Measurements from ENCODE around the gene OR13C9. TPM values are rescaled to one million over a fixed set of nuclear protein-coding genes. Genes with fewer than 3 reads are reported as not detected.
"Not testable (repeated sequence)": the region's sequence is repeated elsewhere in the genome, so short reads cannot be mapped to it uniquely, and the experiment has no call there.

The OR13C9 gene
- total RNA-seq, 4 donors from 2014 or later: not detected

GRCh38 chr9:104611213-104611612 is 6.8 kb downstream of the OR13C9 start:
- DNase-seq (ENCODE audit: extremely low spot score): no peak
- no peaks in the 10 kb centered on the region for H3K27me3 ChIP-seq
- TF ChIP-seq POLR2AphosphoS5 (IDR thresholded peaks at IDR 0.05) (no peak), CTCF (IDR thresholded peaks at IDR 0.05) (no peak), POLR2A (IDR thresholded peaks at IDR 0.05; ENCODE audit: low read depth) (no peak), EP300 (IDR thresholded peaks at IDR 0.05) (no peak)
- WGBS: 78% methylated on average over 2 of the region's 2 CpGs
- no peak overlapping the region for H3K27ac ChIP-seq (replicated peaks in 1 of 4)
- intact Hi-C loops (cut with DNase I): no loop called here
- H3K4me1 ChIP-seq: no peaks in the 10 kb centered on the region
- H3K36me3 ChIP-seq: no peaks in the 10 kb centered on the region
- H3K9me3 ChIP-seq: peaks cover 0 to 4% (median 0%) of the 10 kb centered on the region in 4 donors
- H3K4me3 ChIP-seq: no peak overlapping the region

GRCh38 chr9:104608336-104608735 is 9.7 kb downstream of the OR13C9 start:
- Histone ChIP-seq H3K36me3 (no peaks in the 10 kb centered on the region), H3K27me3 (no peaks in the 10 kb centered on the region), H3K4me3 (no peak overlapping the region), H3K4me1 (no peaks in the 10 kb centered on the region), H3K27ac (replicated peaks in 1 of 4) (no peak overlapping the region), H3K9me3 (no peaks in the 10 kb centered on the region)
- intact Hi-C loops (cut with DNase I): no loop called here
- 21% methylated on average over 1 of the region's 1 CpG for WGBS
- DNase-seq (ENCODE audit: extremely low spot score): no peak
- TF ChIP-seq POLR2AphosphoS5 (IDR thresholded peaks at IDR 0.05) (no peak), CTCF (IDR thresholded peaks at IDR 0.05) (no peak), EP300 (IDR thresholded peaks at IDR 0.05) (no peak), POLR2A (IDR thresholded peaks at IDR 0.05; ENCODE audit: low read depth) (no peak)

- intact Hi-C loops (cut with DNase I): no loop called here
- DNase-seq (ENCODE audit: extremely low spot score): no peak
- no peaks in the 10 kb centered on the region for H3K36me3 ChIP-seq
- H3K4me3 ChIP-seq: no peak overlapping the region
- no peaks in the 10 kb centered on the region for H3K9me3 ChIP-seq
- H3K27me3 ChIP-seq: no peaks in the 10 kb centered on the region
- TF ChIP-seq CTCF (IDR thresholded peaks at IDR 0.05) (no peak), POLR2A (IDR thresholded peaks at IDR 0.05; ENCODE audit: low read depth) (no peak), EP300 (IDR thresholded peaks at IDR 0.05) (no peak), POLR2AphosphoS5 (IDR thresholded peaks at IDR 0.05) (no peak)
- no peaks in the 10 kb centered on the region for H3K4me1 ChIP-seq
- WGBS: 69% methylated on average over 2 of the region's 2 CpGs
- no peak overlapping the region for H3K27ac ChIP-seq (replicated peaks in 1 of 4)
Observed at GRCh38 chr9:104606152-104606551, 11.9 kb downstream of the OR13C9 start.

- DNase-seq (ENCODE audit: extremely low spot score); H3K4me1 ChIP-seq; H3K27me3 ChIP-seq; intact Hi-C loops (cut with DNase I); H3K27ac ChIP-seq (replicated peaks in 1 of 4); H3K9me3 ChIP-seq; H3K36me3 ChIP-seq; H3K4me3 ChIP-seq: not testable (repeated sequence)
- WGBS: 71% methylated on average over 1 of the region's 1 CpG
Observed at GRCh38 chr9:104605527-104605926, 12.5 kb downstream of the OR13C9 start, which contains the start of gene OR13C2. TSS of gene OR13C2 (minus strand) at chr9:104605627. CDS start at chr9:104605627, 0 bp downstream.

- Histone ChIP-seq H3K36me3 (no peaks in the 10 kb centered on the region), H3K27me3 (no peaks in the 10 kb centered on the region), H3K9me3 (no peaks in the 10 kb centered on the region), H3K27ac (replicated peaks in 1 of 4) (no peak overlapping the region), H3K4me1 (no peaks in the 10 kb centered on the region), H3K4me3 (no peak overlapping the region)
- no peak for TF ChIP-seq EP300 (IDR thresholded peaks at IDR 0.05)
- 73% methylated on average over 3 of the region's 3 CpGs for WGBS
- intact Hi-C loops (cut with DNase I): no loop called here
- no peak for DNase-seq (ENCODE audit: extremely low spot score)
Observed at GRCh38 chr9:104604801-104605200, 13.2 kb downstream of the OR13C9 start.

GRCh38 chr9:104599313-104599712 is 18.7 kb downstream of the OR13C9 start, which contains the start of gene OR13C5:
TSS of gene OR13C5 (minus strand) at chr9:104599413. CDS start at chr9:104599413, 0 bp downstream.
- intact Hi-C loops (cut with DNase I); H3K4me1 ChIP-seq; H3K27ac ChIP-seq (replicated peaks in 1 of 4); H3K36me3 ChIP-seq; H3K27me3 ChIP-seq; DNase-seq (ENCODE audit: extremely low spot score); H3K9me3 ChIP-seq; H3K4me3 ChIP-seq: not testable (repeated sequence)

- DNase-seq (ENCODE audit: extremely low spot score); intact Hi-C loops (cut with DNase I); H3K27ac ChIP-seq (replicated peaks in 1 of 4); H3K36me3 ChIP-seq; H3K9me3 ChIP-seq; H3K27me3 ChIP-seq; H3K4me1 ChIP-seq; H3K4me3 ChIP-seq: not testable (repeated sequence)
- 75% methylated on average over 1 of the region's 3 CpGs for WGBS
Observed at GRCh38 chr9:104598749-104599148, 19.3 kb downstream of the OR13C9 start.
